Epithelial cell of proximal tubule (primary cell): Measurements from ENCODE around the gene GFAP. TPM values are rescaled to one million over a fixed set of nuclear protein-coding genes. Genes with fewer than 3 reads are reported as not detected.

Experiments used
- DNase-seq: peaks from one replicate; pipeline ENCODE4 v3.0.0-alpha.2; 2011; ENCODE audit warnings: low read depth
- H3K4me3 ChIP-seq: 2 replicates; pipeline ENCODE4 v1.5.1; 2011; ENCODE audit warnings: low read depth, mild to moderate bottlenecking, low read length
- total RNA-seq: library from RNA; depleted of rRNA; stranded (reverse); fragments of >200 nt; gene quantifications from 2 replicates; pipeline ENCODE4 v1.2.3, GENCODE V29; 2015
- TF ChIP-seq, protein P1 (sequence below): conservative IDR thresholded peaks from 2 replicates; pipeline ENCODE4 v1.5.1; 2012; ENCODE audit warnings: low read depth, mild to moderate bottlenecking, low read length

GFAP gene
- total RNA-seq, 1 donor from 2014 or later = 0.58 TPM

DNA sequence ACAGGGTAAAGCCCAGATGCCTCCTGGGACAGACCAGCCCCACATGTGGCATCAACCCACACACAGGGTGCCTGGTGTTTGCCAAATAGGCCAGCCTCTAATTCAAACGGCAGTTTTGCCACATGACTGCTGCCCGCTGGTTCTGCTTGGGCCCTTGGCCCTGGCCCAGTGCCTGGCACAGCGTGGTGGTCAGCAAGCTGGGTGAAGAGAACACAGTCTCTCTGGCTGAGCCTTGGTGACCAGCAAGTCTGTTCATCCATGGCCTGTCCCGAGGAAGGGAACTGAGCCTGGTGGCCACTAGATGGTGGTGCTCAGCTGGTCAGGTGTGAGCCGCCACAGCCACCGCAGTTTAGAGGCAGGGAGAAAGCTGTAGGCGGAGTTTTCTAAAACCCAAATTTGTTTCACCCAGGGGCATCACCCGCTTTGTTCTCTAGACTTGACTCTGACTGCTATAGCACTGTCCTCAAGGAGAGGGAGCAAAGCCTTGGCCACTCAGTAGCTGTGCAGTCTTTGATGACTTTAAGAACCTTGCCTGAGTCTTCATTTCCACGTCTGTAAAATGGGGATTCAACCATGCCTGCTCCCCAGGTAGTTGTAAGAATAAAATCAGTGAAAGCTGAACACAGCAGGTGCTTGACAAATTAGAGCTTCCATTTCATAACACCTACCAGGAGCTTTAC lies 4.7 kb upstream of the GFAP start:
- DNase-seq = no peak
- TF ChIP-seq, protein P1, sequence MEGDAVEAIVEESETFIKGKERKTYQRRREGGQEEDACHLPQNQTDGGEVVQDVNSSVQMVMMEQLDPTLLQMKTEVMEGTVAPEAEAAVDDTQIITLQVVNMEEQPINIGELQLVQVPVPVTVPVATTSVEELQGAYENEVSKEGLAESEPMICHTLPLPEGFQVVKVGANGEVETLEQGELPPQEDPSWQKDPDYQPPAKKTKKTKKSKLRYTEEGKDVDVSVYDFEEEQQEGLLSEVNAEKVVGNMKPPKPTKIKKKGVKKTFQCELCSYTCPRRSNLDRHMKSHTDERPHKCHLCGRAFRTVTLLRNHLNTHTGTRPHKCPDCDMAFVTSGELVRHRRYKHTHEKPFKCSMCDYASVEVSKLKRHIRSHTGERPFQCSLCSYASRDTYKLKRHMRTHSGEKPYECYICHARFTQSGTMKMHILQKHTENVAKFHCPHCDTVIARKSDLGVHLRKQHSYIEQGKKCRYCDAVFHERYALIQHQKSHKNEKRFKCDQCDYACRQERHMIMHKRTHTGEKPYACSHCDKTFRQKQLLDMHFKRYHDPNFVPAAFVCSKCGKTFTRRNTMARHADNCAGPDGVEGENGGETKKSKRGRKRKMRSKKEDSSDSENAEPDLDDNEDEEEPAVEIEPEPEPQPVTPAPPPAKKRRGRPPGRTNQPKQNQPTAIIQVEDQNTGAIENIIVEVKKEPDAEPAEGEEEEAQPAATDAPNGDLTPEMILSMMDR = peak; percentile 89

DNA sequence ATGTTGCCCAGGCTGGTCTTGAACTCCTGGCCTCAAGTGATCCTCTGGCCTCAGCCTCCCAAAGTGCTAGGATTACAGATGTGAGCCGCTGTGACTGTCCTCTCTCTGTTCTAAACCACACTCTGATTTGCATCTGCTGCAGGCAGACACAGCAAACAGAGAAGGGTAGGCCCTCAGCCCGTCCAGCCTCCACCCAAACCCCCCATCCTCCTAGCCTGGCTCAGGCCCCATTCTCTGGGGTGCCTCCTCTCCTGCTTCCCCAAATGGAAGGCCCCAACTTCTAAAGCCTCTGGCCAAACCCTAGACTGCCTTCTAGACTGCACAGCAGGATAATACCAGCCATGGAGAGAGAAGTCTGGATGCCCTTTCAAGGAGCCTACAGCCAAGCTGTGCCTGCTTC lies 4.1 kb upstream of the GFAP start:
- TF ChIP-seq, protein P1 = no peak
- H3K4me3 ChIP-seq = no peak overlapping the region
- DNase-seq = no peak

More for the DNA sequence above, 4.7 kb upstream of the GFAP start:
- H3K4me3 ChIP-seq = no peak overlapping the region

DNA sequence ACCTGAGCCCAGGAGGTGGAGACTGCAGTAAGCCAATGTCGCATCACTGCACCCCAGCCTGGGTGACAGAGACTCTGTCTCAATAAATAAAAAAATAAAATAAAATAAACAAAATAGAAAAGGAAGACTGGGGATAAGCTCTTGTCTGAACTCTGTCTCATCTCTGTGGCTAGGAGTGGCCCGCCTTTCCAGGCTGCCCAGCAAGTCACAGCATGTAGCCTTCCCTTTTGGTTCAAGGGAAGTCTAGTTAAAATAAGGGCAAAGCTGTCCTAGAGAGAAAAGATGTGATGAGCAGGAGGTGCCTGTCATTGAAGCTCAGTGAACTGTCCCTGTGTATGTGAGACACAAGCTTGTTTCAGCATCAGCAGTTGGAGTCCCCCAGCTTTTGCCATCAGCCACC lies 2.7 kb upstream of the GFAP start:
- no peak for DNase-seq
- TF ChIP-seq, protein P1 = no peak
- H3K4me3 ChIP-seq = no peak overlapping the region

DNA sequence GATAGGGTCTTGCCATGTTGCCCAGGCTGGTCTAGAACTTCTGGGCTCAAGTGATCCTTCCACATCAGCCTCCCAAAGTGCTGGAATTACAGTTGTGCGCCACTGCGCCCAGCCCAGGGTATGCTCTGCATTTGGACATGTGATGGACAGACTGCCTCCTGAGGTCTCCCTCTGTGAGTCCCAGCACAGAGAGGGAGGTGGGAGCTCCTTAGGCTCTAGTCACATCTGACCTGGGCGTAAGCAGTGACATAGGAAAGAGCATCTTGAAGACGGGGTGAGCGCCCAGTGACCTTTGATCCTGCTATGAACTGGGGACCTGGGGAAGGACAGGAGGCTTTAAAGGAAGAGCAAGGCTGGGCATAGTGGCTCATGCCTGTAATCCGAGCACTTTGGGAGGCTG lies 2.2 kb upstream of the GFAP start:
- no peak overlapping the region for H3K4me3 ChIP-seq
- DNase-seq = no peak
- TF ChIP-seq, protein P1 = no peak

DNA sequence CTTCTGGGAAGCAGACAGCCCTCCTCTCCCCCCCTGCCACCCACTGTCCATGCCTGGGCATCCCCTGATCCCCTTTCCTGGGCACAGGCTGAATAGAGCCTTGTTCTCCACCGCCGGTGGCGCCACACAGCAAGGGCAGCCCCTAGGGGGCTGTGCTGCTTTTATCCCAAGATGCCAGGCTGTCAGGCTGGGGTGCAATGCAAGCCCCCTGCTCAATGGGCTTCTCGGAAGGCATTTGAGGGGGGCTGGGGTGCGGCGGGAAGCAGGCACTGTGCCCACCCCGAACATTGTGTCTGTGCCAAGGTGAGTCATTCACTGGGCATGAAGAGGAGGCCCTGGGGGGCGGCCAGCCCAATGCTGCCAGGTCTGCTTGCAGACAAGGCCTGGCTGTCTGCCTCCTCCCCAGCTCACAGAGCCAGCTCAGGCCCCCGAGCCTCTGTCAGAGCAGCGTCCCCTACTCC lies 1.5 kb upstream of the GFAP start:
- TF ChIP-seq, protein P1 = no peak
- DNase-seq = no peak
- no peak overlapping the region for H3K4me3 ChIP-seq

DNA sequence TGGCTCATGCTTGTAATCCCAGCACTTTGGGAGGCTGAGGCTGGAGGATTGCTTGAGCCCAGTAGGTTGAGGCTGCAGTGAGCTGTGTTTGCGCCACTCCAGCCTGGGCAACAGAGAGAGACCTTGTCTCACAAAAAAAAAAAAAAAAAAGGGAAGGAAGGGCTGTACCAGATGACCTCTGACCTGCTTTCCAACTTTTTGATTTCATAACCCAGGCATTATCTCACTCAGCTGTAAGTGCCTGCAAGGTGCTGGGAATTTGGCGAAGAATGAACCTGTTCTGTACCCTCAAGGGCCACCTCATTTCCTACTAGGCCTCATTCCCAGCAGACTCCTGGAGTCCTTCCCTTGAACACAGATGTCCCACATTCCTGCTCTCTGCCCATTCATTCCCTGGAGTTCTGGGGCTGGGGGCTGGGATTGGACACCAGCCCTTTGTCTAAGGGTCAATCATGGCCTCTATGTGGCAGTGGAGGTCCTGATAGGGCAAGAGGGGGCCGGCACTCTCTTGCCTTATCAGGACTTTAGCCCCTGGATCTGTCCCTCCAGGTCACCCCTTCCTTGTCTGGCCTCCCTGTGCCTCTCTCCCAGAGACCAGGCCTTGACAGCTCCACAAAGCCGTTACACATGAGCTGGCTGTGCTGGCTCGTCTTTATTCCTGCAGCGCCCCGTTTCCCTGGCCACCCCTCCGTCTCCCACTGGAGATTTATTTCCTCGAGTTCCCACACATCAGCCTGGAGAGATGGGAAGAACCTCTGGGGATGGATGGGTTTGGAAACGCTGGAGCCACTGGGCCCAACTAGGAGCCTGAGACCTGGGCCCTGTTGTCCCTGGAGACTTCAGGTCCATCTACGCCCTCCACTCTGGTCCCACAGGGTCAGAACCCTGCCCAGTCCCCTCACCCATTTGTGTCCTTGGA lies 821 bp upstream of the GFAP start:
- TF ChIP-seq, protein P1 = no peak
- DNase-seq = no peak

More for the DNA sequence above, 821 bp upstream of the GFAP start:
- H3K4me3 ChIP-seq = no peak overlapping the region
